NCI-H2107 treated with DMSO at 0.1 percent for 48 hours (cell line): ENCODE results near the gene GRB10.

Source experiments
- DNase-seq: peaks from one replicate; lab custom pipeline; 2025; ENCODE audit not compliant: unreplicated experiment; lab: John Stamatoyannopoulos, UW

The GRB10 gene

GRCh38 chr7:50658696-50659095 is 124.0 kb downstream of the GRB10 start:
- no peak for DNase-seq

- no peak for DNase-seq
These were observed 124.8 kb downstream of the GRB10 start for GRCh38 chr7:50657912-50658311.

DNA sequence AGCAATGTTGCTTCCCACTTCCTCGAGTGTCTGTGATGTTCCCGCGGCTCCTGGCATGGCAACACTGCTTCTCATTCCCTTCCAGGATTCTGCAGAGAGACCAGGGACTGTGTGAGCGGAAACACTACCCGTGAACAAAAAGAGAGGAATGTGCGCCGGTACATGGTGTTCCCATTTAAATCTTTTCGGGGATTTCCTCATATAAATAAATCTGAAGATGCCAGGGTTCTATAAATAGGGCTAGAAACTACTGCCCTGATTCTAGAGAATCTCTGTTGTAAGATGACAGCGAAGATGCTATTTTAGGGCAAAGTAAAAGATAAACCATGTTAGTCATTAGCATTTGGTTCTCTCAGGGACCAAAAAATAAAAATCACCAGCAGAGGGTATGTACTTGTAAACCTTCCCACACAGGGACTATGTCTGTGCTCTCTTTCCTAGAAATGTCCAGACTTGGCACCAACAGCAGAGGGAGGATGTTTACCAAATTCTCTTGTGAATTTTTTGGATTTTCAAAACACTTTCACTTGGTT is 125.3 kb downstream of the GRB10 start:
- no peak for DNase-seq

GRCh38 chr7:50656141-50656895 is 126.4 kb downstream of the GRB10 start:
- no peak for DNase-seq

- DNase-seq = no peak
These were observed 127.2 kb downstream of the GRB10 start for GRCh38 chr7:50655490-50655889.

DNA sequence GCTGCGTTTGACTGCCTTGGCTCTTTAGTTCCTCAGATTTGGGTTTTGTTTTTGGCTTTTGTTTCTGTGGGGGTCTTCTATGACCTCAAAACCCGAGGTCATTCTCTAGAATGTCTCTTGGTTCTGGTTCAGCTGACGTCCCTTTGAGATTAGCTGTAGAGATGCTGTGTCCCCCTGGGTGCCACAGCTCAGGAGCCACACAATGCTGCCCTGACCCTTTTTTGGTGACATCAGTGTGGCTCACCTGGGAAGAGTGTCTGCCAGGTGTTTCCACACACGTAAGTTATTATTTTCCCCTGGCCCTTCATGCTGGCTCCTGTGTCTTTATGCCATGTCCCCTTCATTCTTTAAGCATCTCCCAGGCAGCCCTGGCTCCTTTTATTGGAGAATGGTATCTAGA is 127.7 kb downstream of the GRB10 start:
- no peak for DNase-seq

DNA sequence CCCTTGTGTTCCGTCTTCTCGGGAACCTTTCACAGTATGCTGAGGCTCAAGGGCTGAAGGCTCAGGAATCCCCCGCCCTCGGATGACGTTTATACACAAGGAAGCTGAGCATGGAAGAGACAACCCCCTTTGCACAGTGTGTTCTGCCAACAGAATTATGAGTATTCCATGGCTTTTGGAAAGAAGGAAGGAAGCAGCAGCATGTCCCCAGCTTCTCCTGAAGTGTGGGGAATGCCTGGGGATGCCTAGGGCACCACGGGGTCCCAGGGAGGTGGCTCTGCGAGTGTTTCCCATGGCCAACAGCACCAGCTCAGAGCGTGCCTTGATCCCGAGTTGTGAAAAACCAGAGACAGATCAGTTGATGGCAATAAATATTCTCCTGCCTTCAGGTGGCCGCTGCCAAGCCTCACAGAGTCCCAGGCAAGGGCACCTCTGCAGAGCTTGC is 128.7 kb downstream of the GRB10 start:
- no peak for DNase-seq

- DNase-seq = no peak
These were observed 129.4 kb downstream of the GRB10 start for GRCh38 chr7:50653126-50653864.

GRCh38 chr7:50652400-50653125 is 130.1 kb downstream of the GRB10 start:
- no peak for DNase-seq

DNA sequence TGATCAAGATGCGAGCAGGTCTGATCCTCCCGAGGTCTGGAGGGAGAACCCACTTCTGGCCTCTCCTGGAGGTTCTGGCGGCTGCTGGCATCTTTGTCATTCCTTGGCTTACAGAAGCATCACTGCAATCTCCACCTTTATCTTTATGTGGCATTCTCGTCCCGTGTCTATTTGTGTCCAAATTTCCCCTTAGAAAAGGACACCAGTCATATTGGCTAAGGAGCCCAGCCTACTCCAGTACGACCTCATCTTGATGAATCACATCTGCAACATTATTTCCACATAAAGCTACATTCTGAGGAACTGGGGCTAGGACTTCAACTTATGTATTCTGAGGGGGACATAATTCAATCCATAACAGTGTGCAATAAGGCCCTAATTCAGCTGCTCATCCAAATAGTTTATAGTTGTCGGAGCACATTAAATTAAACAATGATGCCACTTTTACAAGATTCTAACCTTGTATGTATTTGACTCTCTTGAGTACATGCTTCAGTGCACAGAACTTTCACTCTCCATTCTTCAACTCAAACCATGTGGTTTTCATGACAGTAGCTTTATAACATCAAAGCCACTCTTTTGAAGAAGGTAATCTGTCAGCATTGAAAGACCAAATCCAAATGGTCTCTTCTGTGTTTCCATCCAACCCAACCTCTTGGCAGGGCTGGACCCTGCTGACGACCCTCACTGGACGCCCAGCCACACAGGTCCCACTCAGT is 131.3 kb downstream of the GRB10 start:
- no peak for DNase-seq

GRCh38 chr7:50650057-50650664 is 132.5 kb downstream of the GRB10 start:
- DNase-seq = no peak

GRCh38 chr7:50649259-50649885 is 133.3 kb downstream of the GRB10 start:
- DNase-seq = no peak

DNA sequence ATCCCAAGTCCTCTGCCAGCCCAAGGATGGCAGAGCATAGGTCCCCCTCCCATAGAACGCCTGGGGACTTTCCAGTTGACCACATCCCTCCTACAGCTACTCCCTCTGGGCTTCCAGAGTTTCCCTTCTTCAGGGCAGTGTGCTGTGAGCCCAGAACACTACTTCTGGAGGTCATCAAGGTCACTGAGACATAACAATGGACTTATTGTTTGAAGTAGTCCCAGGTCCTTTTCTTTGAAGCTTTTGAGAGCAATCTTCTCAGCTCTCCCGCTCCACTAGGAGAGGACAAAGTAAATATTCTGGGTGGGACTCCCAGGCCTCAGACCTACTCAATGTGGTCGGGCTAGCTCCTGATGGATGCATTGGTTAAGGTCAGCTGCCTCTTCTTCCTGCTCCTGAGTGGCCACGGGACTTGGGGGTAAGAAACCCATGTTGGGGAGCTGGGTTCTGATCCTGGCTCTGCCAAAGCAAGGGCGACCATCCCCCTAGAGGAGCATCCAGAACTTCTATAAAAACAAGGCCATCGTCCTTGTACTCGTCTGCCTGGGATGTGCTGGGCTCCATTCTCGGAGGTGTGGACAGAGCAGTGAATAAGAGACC is 134.0 kb downstream of the GRB10 start:
- no peak for DNase-seq

- no peak for DNase-seq
These were observed 134.6 kb downstream of the GRB10 start for GRCh38 chr7:50648076-50648475.

DNA sequence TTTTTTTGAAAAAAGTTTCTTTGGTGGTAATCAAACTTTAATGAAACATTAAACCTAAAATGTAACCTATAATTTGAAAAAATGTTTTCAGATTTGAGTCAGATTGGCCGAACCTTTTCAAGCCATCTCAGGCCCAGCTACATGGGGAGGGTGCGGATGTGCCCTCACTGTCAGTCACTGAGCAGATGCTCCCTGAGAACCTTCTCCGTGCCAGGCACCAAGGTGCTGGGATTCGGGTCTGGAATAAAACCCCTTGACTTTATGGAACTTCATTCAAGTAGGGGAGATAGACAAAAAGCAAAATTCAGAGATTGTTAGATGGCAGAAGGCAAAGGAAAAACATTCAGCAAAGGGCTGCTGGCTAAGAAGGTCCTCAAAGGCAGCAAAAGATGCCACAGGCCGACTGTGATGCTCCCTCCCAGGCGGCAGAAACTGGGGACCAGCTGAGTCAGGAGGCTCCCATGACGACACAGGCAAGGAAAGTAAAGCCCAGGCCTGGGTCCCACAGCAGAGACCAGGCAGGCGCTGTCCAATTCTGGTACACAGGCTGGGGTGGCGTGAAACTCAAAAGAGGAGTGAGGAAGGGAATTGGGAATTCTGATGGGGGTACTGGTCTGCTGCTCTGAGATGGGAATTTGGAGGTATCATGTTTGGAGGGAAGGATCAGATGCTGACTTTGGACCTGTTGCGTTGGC is 135.3 kb downstream of the GRB10 start:
- DNase-seq = no peak

DNA sequence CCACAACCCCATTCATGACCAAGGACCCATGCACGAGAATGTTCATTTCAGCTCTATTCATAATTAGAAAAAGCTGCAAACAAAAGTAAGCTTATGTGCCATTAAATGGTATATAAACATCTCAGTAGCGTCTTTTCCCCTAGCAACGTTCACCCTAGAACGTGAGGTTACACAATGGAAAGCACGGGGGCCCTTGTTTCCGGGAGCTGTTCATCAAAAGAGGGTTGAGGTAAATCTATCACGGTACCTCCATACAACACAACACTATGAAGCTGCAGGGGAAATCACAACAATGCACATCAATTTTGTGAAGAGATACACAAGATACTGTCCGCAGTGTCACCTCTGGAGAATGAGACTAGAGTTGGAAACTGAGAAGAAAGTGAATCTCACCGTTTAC is 136.6 kb downstream of the GRB10 start:
- DNase-seq = no peak

DNA sequence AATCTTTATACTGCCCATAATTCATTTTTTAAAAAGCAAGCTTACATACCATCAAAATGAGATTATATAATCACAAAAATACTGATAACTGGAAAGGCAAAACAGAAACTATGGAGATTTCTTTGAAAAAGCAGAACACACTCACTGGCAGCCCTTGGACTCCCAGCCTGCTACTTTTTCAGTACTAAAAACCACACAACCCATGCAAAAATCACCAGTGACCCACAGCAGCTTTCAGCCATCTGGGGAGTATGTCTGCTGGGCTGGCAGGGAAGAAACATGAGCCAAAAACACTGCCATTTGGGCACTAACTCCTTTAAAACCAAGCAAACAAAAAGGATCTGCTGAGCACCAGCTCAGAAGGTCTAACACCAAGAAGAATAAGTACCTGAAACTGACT is 137.5 kb downstream of the GRB10 start:
- DNase-seq = no peak

- DNase-seq = no peak
These were observed 138.1 kb downstream of the GRB10 start for GRCh38 chr7:50644586-50644985.

GRCh38 chr7:50644114-50644513 is 138.6 kb downstream of the GRB10 start:
- no peak for DNase-seq
